Suprapubic skin (tissue), 4 donors: ENCODE measurements around the gene PPP1R26. TPM values are rescaled to one million over a fixed set of nuclear protein-coding genes. Genes with fewer than 3 reads are reported as not detected.

Experiments used
- DNase-seq, 2 donors: peaks; one replicate each; pipeline ENCODE4 v3.0.0-alpha.2; 2019; ENCODE audit warnings: low spot score in 2 of 2
- H3K27ac ChIP-seq: fragments of 200-600 bp; sonication (generic); one replicate; pipeline ENCODE4 v1.5.1; 2019
- H3K27me3 ChIP-seq: fragments of 200-600 bp; sonication (generic); one replicate; pipeline ENCODE4 v1.5.1; 2019
- H3K36me3 ChIP-seq: fragments of 200-600 bp; sonication (generic); one replicate; pipeline ENCODE4 v1.5.1; 2019
- H3K4me1 ChIP-seq: fragments of 200-600 bp; sonication (generic); one replicate; pipeline ENCODE4 v1.5.1; 2019
- H3K4me3 ChIP-seq: fragments of 200-600 bp; sonication (generic); one replicate; pipeline ENCODE4 v1.5.1; 2019; ENCODE audit warnings: mild to moderate bottlenecking
- H3K9me3 ChIP-seq: fragments of 200-600 bp; sonication (generic); one replicate; pipeline ENCODE4 v1.5.1; 2019
- CTCF ChIP-seq, 2 donors: fragments of 200-600 bp in 1 of 2; fragments of 450-650 bp in 1 of 2; sonication (generic) in 1 of 2; IDR thresholded peaks; one replicate each; pipeline ENCODE4 v1.5.1; 2016 to 2019; ENCODE audit warnings: antibody characterized with exemption in 2 of 2, mild to moderate bottlenecking in 1 of 2, moderate library complexity in 1 of 2
- EP300 ChIP-seq: sonication (generic); formaldehyde crosslinking; IDR thresholded peaks from one replicate; pipeline ENCODE4 v1.6.1; 2017; ENCODE audit warnings: antibody characterized with exemption
- POLR2A ChIP-seq, 2 donors: fragments of 450-650 bp; IDR thresholded peaks; one replicate each; pipeline ENCODE4 v1.6.1; 2017; ENCODE audit warnings: antibody characterized with exemption in 2 of 2, mild to moderate bottlenecking in 2 of 2, moderate library complexity in 2 of 2
- POLR2AphosphoS5 ChIP-seq, 3 donors: sonication (generic); formaldehyde crosslinking; IDR thresholded peaks; one replicate each; pipeline ENCODE4 v1.6.1; 2017; ENCODE audit warnings: antibody characterized with exemption in 3 of 3
- WGBS: methylation state at CpG from one replicate; pipeline ENCODE4 v1.1.5; 2018; 5-methylcytosine and 5-hydroxymethylcytosine counted together
- total RNA-seq, 4 donors: library from RNA; depleted of rRNA; stranded (reverse); fragments of >200 nt; gene quantifications; one replicate each; pipeline ENCODE4 v1.1.0, GENCODE V29; 2016

Gene PPP1R26
- total RNA-seq, 4 donors from 2014 or later = 6.2 to 11.0 (median 9.0) TPM

- TF ChIP-seq CTCF (IDR thresholded peaks at IDR 0.05) = no peak
- no peak for TF ChIP-seq EP300
- no peak for TF ChIP-seq POLR2AphosphoS5 (IDR thresholded peaks at IDR 0.05)
- no peak for TF ChIP-seq POLR2A (IDR thresholded peaks at IDR 0.05)
- peak; percentile 39 to 60 for DNase-seq
- Histone ChIP-seq H3K36me3 (no peaks in the 10 kb centered on the region), H3K27ac (no peak within 1 kb of the TSS), H3K4me3 (no peak within 1 kb of the TSS), H3K9me3 (no peaks in the 10 kb centered on the region), H3K27me3 (peaks cover 40% of the 10 kb centered on the region), H3K4me1 (no peaks in the 10 kb centered on the region)
- WGBS = 77% methylated on average over 15 of the region's 18 CpGs
Measured at GRCh38 chr9:135520916-135521607, 41.5 kb downstream of the PPP1R26 start, which contains the start of gene LCN1. TSS of gene LCN1 (plus strand) at chr9:135521440. CDS start at chr9:135521498, 58 bp downstream.

- Histone ChIP-seq H3K36me3 (no peaks in the 10 kb centered on the region), H3K4me1 (no peaks in the 10 kb centered on the region), H3K27me3 (peaks cover 43% of the 10 kb centered on the region), H3K4me3 (no peak overlapping the region), H3K9me3 (no peaks in the 10 kb centered on the region), H3K27ac (no peak overlapping the region)
- DNase-seq = peak in 1 of 2 donors; percentile 62
- TF ChIP-seq EP300 = no peak
- TF ChIP-seq CTCF (IDR thresholded peaks at IDR 0.05) = no peak
- TF ChIP-seq POLR2A (IDR thresholded peaks at IDR 0.05) = no peak
- no peak for TF ChIP-seq POLR2AphosphoS5 (IDR thresholded peaks at IDR 0.05)
- 84% methylated on average over 6 of the region's 11 CpGs for WGBS
Measured at GRCh38 chr9:135521608-135522095, 42.1 kb downstream of the PPP1R26 start.

GRCh38 chr9:135522137-135522877 lies 42.7 kb downstream of the PPP1R26 start:
- H3K27me3 ChIP-seq = peaks cover 47% of the 10 kb centered on the region
- H3K27ac ChIP-seq = no peak overlapping the region
- WGBS = 58% methylated on average over 12 of the region's 16 CpGs
- no peaks in the 10 kb centered on the region for H3K9me3 ChIP-seq
- DNase-seq = peak in 1 of 2 donors; percentile 67
- no peaks in the 10 kb centered on the region for H3K36me3 ChIP-seq
- H3K4me1 ChIP-seq = no peaks in the 10 kb centered on the region
- TF ChIP-seq CTCF (IDR thresholded peaks at IDR 0.05) (no peak), EP300 (no peak), POLR2AphosphoS5 (IDR thresholded peaks at IDR 0.05) (no peak), POLR2A (IDR thresholded peaks at IDR 0.05) (no peak)
- no peak overlapping the region for H3K4me3 ChIP-seq

GRCh38 chr9:135522931-135523330 lies 43.3 kb downstream of the PPP1R26 start:
- H3K9me3 ChIP-seq = no peaks in the 10 kb centered on the region
- H3K4me3 ChIP-seq = no peak overlapping the region
- no peaks in the 10 kb centered on the region for H3K4me1 ChIP-seq
- DNase-seq = peak in 1 of 2 donors; percentile 69
- no peaks in the 10 kb centered on the region for H3K36me3 ChIP-seq
- WGBS = no CpG with 5 or more reads among the region's 17 CpGs
- TF ChIP-seq EP300 (no peak), POLR2A (IDR thresholded peaks at IDR 0.05) (no peak), CTCF (IDR thresholded peaks at IDR 0.05) (no peak), POLR2AphosphoS5 (IDR thresholded peaks at IDR 0.05) (no peak)
- H3K27me3 ChIP-seq = peaks cover 52% of the 10 kb centered on the region
- H3K27ac ChIP-seq = no peak overlapping the region

- TF ChIP-seq POLR2A (IDR thresholded peaks at IDR 0.05) (no peak), EP300 (no peak), CTCF (IDR thresholded peaks at IDR 0.05) (no peak), POLR2AphosphoS5 (IDR thresholded peaks at IDR 0.05) (no peak)
- Histone ChIP-seq H3K27ac (no peak overlapping the region), H3K4me3 (no peak overlapping the region), H3K9me3 (no peaks in the 10 kb centered on the region), H3K36me3 (no peaks in the 10 kb centered on the region), H3K27me3 (peaks cover 49% of the 10 kb centered on the region), H3K4me1 (no peaks in the 10 kb centered on the region)
- WGBS = no CpG with 5 or more reads among the region's 21 CpGs
- peak in 1 of 2 donors; percentile 68 for DNase-seq
Measured at GRCh38 chr9:135523521-135524129, 44.0 kb downstream of the PPP1R26 start.
